OCI-LY7 (cell line): ENCODE results near the gene FLRT1. TPM values are rescaled to one million over a fixed set of nuclear protein-coding genes. Genes with fewer than 3 reads are reported as not detected.

Experiments
- BruUV-seq: library from RNA; stranded (reverse); fragments of 400-500 nt; replicated peaks from 2 replicates; lab custom pipeline; 2021; lab: Mats Ljungman, UMichigan
- CTCF ChIA-PET: fragments of 300-600 bp; sonication (Branson Sonifier 250); formaldehyde crosslinking; loops from one replicate; lab custom pipeline; 2022; ENCODE audit warnings: antibody characterized with exemption; ENCODE audit not compliant: unreplicated experiment; lab: Charles Lee
- POLR2A ChIA-PET: fragments of 300-600 bp; sonication (Branson Sonifier 250); formaldehyde crosslinking; loops from one replicate; lab custom pipeline; 2022; ENCODE audit warnings: antibody characterized with exemption; lab: Charles Lee
- DNase-seq: peaks from one replicate; pipeline ENCODE4 v3.0.0-alpha.2; 2015; ENCODE audit warnings: low spot score
- H2AFZ ChIP-seq: fragments of 200-600 bp; sonication (generic), shearing (Covaris generic); 2 replicates; pipeline ENCODE4 v1.6.1; 2014; ENCODE audit warnings: mild to moderate bottlenecking, antibody characterized with exemption, low read length, moderate library complexity
- H3K27ac ChIP-seq: fragments of 200-600 bp; sonication (generic); 2 replicates; pipeline ENCODE4 v1.5.1; 2014; ENCODE audit warnings: mixed run types, low read depth, mild to moderate bottlenecking, moderate library complexity, low read length, inconsistent platforms; ENCODE audit not compliant: poor library complexity, severe bottlenecking
- H3K36me3 ChIP-seq: fragments of 200-600 bp; sonication (generic); 2 replicates; pipeline ENCODE4 v1.6.1; 2014; ENCODE audit warnings: mild to moderate bottlenecking, antibody characterized with exemption, low read length, moderate library complexity, mixed read lengths; ENCODE audit not compliant: insufficient read depth
- H3K4me1 ChIP-seq: fragments of 200-600 bp; sonication (generic); 2 replicates; pipeline ENCODE4 v1.5.1; 2014; ENCODE audit warnings: mild to moderate bottlenecking, low read length; ENCODE audit not compliant: insufficient read depth, poor library complexity, severe bottlenecking
- H3K4me2 ChIP-seq: fragments of 200-600 bp; sonication (generic); 2 replicates; pipeline ENCODE4 v1.6.1; 2014; ENCODE audit warnings: mild to moderate bottlenecking, low read length
- H3K4me3 ChIP-seq: fragments of 200-600 bp; sonication (generic); 2 replicates; pipeline ENCODE4 v1.5.1; 2014; ENCODE audit warnings: mild to moderate bottlenecking, low read depth, low read length; ENCODE audit not compliant: poor library complexity, severe bottlenecking
- H3K79me2 ChIP-seq: fragments of 200-600 bp; sonication (generic); 2 replicates; pipeline ENCODE4 v1.6.1; 2016; ENCODE audit warnings: low read depth, mild to moderate bottlenecking, low read length, moderate library complexity, mixed read lengths; ENCODE audit not compliant: insufficient read depth
- H3K9me2 ChIP-seq: fragments of 200-600 bp; sonication (generic); 2 replicates; pipeline ENCODE4 v1.6.1; 2016; ENCODE audit warnings: mild to moderate bottlenecking, low read length, mixed read lengths; ENCODE audit not compliant: insufficient read depth
- H3K9me3 ChIP-seq: fragments of 200-600 bp; sonication (generic); 2 replicates; pipeline ENCODE4 v1.6.1; 2014; ENCODE audit warnings: mild to moderate bottlenecking, mixed run types, low read length, mixed read lengths
- H4K20me1 ChIP-seq: fragments of 200-600 bp; sonication (generic); 2 replicates; pipeline ENCODE4 v1.6.1; 2014; ENCODE audit warnings: mild to moderate bottlenecking, antibody characterized with exemption, low read length, moderate library complexity, mixed read lengths; ENCODE audit not compliant: insufficient read depth
- CTCF ChIP-seq: fragments of 200-600 bp; sonication (generic); conservative IDR thresholded peaks from 2 replicates; pipeline ENCODE4 v1.5.1; 2014; ENCODE audit warnings: mild to moderate bottlenecking, antibody characterized with exemption, low read length, moderate library complexity, mixed read lengths
- EZH2phosphoT487 ChIP-seq: fragments of 200-600 bp; sonication (generic); IDR thresholded peaks from 2 replicates; pipeline ENCODE4 v1.6.1; 2018; ENCODE audit warnings: low read depth, borderline replicate concordance, mild to moderate bottlenecking, mixed run types, antibody characterized with exemption, low read length, moderate library complexity, mixed read lengths
- intact Hi-C: fragments of 100-400 bp; cut with micrococcal nuclease; formaldehyde crosslinking; loops from one replicate; pipeline ENCODE4 v1.10.0; 2022; ENCODE audit not compliant: unreplicated experiment
- total RNA-seq, 2 experiments: library from RNA; depleted of rRNA in 1 of 2; stranded (reverse); fragments of >200 nt in 1 of 2; shearing (Covaris generic) in 1 of 2; gene quantifications; 2 replicates each; pipeline ENCODE4 v1.2.3, GENCODE V29; 2014 to 2022

FLRT1 gene
- total RNA-seq, 2 experiments from 2014 or later = not detected

GRCh38 chr11:64072403-64072802 is 36.7 kb downstream of the FLRT1 start:
- Histone ChIP-seq H3K36me3 (no peaks in the 10 kb centered on the region), H3K4me2 (no peak overlapping the region), H3K79me2 (no peaks in the 10 kb centered on the region), H2AFZ (no peak overlapping the region), H3K27ac (no peak overlapping the region), H3K9me2 (no peaks in the 10 kb centered on the region), H4K20me1 (no peaks in the 10 kb centered on the region), H3K9me3 (no peaks in the 10 kb centered on the region), H3K4me3 (no peak overlapping the region), H3K4me1 (no peaks in the 10 kb centered on the region)
- ChIA-PET CTCF (no interaction called here), POLR2A (no interaction called here)
- no peak for DNase-seq
- no peak for TF ChIP-seq CTCF
- TF ChIP-seq EZH2phosphoT487 = no peak
- intact Hi-C loops = no loop called here
- no TSS peak for BruUV-seq

GRCh38 chr11:64072871-64073270 is 37.1 kb downstream of the FLRT1 start:
- H2AFZ ChIP-seq = no peak overlapping the region
- no peaks in the 10 kb centered on the region for H3K9me2 ChIP-seq
- no peaks in the 10 kb centered on the region for H4K20me1 ChIP-seq
- POLR2A ChIA-PET = no interaction called here
- no peak for DNase-seq
- no TSS peak for BruUV-seq
- TF ChIP-seq CTCF (no peak), EZH2phosphoT487 (no peak)
- no peaks in the 10 kb centered on the region for H3K36me3 ChIP-seq
- no peaks in the 10 kb centered on the region for H3K79me2 ChIP-seq
- intact Hi-C loops = no loop called here
- H3K9me3 ChIP-seq = no peaks in the 10 kb centered on the region
- no peaks in the 10 kb centered on the region for H3K4me1 ChIP-seq
- CTCF ChIA-PET = no interaction called here
- no peak overlapping the region for H3K4me3 ChIP-seq
- no peak overlapping the region for H3K27ac ChIP-seq
- H3K4me2 ChIP-seq = no peak overlapping the region

- no peaks in the 10 kb centered on the region for H3K79me2 ChIP-seq
- H3K4me1 ChIP-seq = no peaks in the 10 kb centered on the region
- no peaks in the 10 kb centered on the region for H3K36me3 ChIP-seq
- no peak overlapping the region for H3K4me2 ChIP-seq
- intact Hi-C loops = no loop called here
- H3K27ac ChIP-seq = no peak overlapping the region
- BruUV-seq = no TSS peak
- TF ChIP-seq EZH2phosphoT487 = no peak
- TF ChIP-seq CTCF = no peak
- no peaks in the 10 kb centered on the region for H3K9me2 ChIP-seq
- H2AFZ ChIP-seq = no peak overlapping the region
- ChIA-PET POLR2A (no interaction called here), CTCF (no interaction called here)
- H3K4me3 ChIP-seq = no peak overlapping the region
- no peaks in the 10 kb centered on the region for H4K20me1 ChIP-seq
- DNase-seq = no peak
- no peaks in the 10 kb centered on the region for H3K9me3 ChIP-seq
These were observed 37.8 kb downstream of the FLRT1 start for GRCh38 chr11:64073542-64073941.
